22Rv1 (cell line): ENCODE measurements around the gene PXK.
"Not testable (repeated sequence)": the region's sequence is repeated elsewhere in the genome, so short reads cannot be mapped to it uniquely, and the experiment has no call there.

Experiments
- H3K27ac ChIP-seq: fragments of 450-650 bp; 2 replicates; pipeline ENCODE4 v1.5.1; 2017
- ZFX ChIP-seq: fragments of 450-650 bp; IDR thresholded peaks from 2 replicates; pipeline ENCODE4 v1.6.1; 2017; ENCODE audit warnings: antibody characterized with exemption, borderline replicate concordance
- TF ChIP-seq, protein P1 (sequence below): fragments of 450-650 bp; IDR thresholded peaks from 2 replicates; pipeline ENCODE4 v1.5.1; 2017; ENCODE audit warnings: mild to moderate bottlenecking

The PXK gene

DNA sequence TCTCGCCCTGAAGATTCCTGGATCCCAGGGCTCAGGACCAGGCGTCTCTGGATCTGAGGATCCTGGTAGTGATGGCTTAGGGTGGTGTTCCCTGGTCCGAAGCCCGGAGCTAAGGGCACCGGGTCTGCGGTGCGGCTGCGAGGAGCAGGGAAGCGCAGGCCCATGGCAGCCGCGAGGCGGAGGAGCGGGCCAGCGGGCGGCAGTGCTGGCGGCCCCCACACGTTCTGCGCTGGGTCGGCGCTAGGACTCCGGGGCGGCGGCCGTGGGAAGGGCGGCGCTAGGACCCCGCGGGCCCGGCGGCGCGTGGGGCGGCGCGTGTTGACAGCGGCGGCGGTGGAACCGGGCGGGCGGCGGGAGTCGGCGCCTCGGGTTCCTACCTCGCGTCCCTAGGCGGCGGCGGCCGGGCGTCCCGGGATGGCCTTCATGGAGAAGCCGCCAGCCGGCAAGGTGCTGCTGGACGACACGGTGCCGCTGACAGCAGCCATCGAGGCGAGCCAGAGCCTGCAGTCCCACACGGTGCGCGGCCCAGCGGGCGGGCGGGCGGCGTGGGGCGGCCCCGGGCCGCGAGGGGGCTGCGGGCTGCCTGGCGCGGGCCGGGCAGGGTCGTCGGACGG, at the start of gene PXK:
Gene PXK, plus strand, starts transcription at position 318 of the 614 bp plus-strand sequence. Its CDS starts 97 bp downstream, at position 415.
- TF ChIP-seq, protein P1, sequence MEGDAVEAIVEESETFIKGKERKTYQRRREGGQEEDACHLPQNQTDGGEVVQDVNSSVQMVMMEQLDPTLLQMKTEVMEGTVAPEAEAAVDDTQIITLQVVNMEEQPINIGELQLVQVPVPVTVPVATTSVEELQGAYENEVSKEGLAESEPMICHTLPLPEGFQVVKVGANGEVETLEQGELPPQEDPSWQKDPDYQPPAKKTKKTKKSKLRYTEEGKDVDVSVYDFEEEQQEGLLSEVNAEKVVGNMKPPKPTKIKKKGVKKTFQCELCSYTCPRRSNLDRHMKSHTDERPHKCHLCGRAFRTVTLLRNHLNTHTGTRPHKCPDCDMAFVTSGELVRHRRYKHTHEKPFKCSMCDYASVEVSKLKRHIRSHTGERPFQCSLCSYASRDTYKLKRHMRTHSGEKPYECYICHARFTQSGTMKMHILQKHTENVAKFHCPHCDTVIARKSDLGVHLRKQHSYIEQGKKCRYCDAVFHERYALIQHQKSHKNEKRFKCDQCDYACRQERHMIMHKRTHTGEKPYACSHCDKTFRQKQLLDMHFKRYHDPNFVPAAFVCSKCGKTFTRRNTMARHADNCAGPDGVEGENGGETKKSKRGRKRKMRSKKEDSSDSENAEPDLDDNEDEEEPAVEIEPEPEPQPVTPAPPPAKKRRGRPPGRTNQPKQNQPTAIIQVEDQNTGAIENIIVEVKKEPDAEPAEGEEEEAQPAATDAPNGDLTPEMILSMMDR = no peak
- no peak for TF ChIP-seq ZFX
- no peak within 1 kb of the TSS for H3K27ac ChIP-seq

- no peak overlapping the region for H3K27ac ChIP-seq
- no peak for TF ChIP-seq ZFX
- TF ChIP-seq, protein P1 = no peak
Observed at GRCh38 chr3:58285334-58285733, 47.4 kb upstream of the PXK start.

- no peak for TF ChIP-seq ZFX
- TF ChIP-seq, protein P1 = no peak
- no peak overlapping the region for H3K27ac ChIP-seq
Observed at GRCh38 chr3:58287354-58287753, 45.3 kb upstream of the PXK start.

DNA sequence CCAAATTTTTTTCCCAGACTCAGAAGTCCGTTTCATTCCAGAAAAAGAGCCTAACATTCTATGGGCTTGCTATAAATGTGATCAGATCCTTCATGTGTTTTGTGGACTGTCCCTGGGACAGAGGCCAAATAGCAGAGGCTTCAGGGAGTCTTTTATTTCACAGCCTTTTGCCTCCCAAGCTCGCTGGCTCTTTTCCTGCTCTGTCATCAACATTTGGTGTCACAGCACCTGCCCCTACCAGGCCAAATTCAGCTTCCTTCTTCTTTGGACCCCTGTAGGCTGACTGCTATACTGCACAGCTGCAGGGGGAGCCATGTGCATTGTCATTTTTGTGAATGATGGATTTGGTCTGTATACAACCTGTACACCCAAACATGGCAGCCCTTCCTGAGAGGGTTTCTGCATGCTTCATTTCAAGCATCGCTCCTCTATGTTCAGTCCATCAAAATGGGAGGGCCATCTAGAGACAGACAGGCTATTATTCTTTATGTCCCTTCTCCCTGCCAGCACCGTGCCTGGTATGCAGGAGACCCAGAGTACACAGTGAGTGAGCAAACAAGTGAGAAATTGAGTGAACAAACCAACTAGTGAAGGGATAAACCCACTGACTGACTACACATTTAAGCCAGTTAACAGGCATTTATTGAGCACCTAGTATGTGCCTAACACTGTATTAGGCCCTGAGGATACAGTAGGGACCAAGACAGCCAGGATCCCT, 44.5 kb upstream of the PXK start:
- no peak for TF ChIP-seq ZFX
- TF ChIP-seq, protein P1 = no peak
- no peak overlapping the region for H3K27ac ChIP-seq

DNA sequence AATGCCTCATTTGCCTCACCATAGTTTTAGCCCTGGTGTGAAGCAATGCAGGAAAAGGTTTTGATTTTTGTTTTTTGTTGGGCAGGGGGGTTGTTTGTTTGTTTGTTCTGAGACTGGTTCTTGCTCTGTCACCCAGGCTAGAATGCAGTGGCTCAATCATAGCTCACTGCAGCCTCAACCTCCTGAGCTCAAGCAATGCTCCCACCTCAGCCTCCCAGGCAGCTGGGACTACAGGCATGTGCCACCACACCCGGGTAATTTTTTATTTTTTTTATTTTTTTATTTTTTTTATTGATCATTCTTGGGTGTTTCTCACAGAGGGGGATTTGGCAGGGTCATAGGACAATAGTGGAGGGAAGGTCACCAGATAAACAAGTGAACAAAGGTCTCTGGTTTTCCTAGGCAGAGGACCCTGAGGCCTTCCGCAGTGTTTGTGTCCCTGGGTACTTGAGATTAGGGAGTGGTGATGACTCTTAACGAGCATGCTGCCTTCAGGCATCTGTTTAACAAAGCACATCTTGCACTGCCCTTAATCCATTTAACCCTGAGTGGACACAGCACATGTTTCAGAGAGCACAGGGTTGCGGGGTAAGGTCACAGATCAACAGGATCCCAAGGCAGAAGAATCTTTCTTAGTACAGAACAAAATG, 43.6 kb upstream of the PXK start:
- H3K27ac ChIP-seq = not testable (repeated sequence)

GRCh38 chr3:58290446-58290845, 42.2 kb upstream of the PXK start:
- not testable (repeated sequence) for H3K27ac ChIP-seq

DNA sequence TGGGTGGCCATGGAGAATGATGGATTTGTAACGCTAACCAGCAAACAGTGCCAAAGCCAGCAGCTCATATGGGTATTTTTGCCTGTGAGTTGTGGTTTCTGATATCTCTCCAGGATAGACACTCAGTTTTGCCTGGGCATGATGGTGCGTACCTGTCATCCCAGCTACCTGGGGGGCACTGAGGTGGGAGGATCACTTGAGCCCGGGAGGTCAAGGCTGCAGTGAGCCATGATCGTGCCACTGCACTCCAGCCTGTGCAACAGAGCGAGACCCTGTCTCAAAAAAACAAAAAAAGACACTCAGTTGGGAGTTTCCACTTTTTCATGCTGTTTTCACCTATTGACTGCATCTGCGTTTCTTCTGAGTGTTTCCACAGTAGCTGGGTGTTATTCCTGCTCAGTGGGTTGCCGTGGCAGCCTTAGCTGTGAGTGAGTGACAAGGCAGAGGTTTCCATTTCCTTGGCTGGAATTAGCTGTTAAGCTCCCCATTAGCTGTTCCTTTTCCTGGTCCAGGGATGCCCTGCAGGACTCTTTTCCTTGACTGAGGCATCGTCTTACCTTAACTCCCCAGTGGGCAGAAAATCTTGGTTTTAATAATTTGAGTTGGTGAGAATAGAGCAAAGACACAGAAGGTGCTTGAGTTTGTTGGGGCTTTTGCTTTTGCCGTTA, 40.9 kb upstream of the PXK start:
- no peak overlapping the region for H3K27ac ChIP-seq
- TF ChIP-seq ZFX = no peak
- TF ChIP-seq, protein P1 = no peak

DNA sequence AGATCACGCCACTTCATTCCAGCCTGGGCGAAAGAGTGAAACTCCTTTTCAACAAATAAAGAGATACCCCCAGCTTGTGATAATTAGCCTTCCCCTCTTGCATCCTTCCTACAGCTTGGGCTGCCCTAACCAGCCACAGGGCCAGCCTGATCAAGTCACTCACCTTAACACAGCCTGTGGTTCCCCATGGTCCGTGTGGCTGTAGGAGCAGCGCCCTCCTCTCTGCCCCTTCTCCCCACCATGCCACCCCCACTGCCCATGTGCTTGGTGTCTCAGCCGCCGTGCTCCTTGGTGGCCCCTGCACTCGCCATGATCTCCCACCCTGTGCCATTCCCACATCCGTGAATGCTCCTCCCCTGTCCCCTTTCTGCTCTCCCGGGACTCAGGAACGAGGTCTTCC, 39.8 kb upstream of the PXK start:
- H3K27ac ChIP-seq = no peak overlapping the region
- TF ChIP-seq, protein P1 = no peak
- TF ChIP-seq ZFX = no peak
